ENCODE results near the gene RNPEPL1. TPM values are rescaled to one million over a fixed set of nuclear protein-coding genes. Genes with fewer than 3 reads are reported as not detected.
A peak's percentile ranks its signal among the peaks of the same experiment; 100 is the strongest.

The RNPEPL1 gene
- total and polyA plus RNA-seq, 2 experiments from 2014 or later: 6.0 to 21.0 TPM

- Histone ChIP-seq H3K36me3 (ENCODE audit: insufficient read depth) (no peaks in the 10 kb centered on the region), H3K9me2 (ENCODE audit: insufficient read depth) (no peaks in the 10 kb centered on the region), H3K27ac (ENCODE audit: low read depth) (no peak overlapping the region), H3K79me2 (replicated peaks; ENCODE audit: insufficient read depth) (peaks cover 40% of the 10 kb centered on the region), H3K27me3 (ENCODE audit: insufficient read depth) (no peaks in the 10 kb centered on the region), H3F3A (replicated peaks; ENCODE audit: low read depth) (0 out of 2 replicates have a peak, but pooled peaks cover 2% of the 10 kb centered on the region), H3K4me2 (no peak overlapping the region), H3K4me1 (ENCODE audit: insufficient read depth) (peaks cover 4% of the 10 kb centered on the region), H2AFZ (no peak overlapping the region), H4K20me1 (replicated peaks; ENCODE audit: insufficient read depth) (peaks cover 20% of the 10 kb centered on the region), H3K4me3 (no peak overlapping the region)
- peak overlapping the region; percentile 60; the same call in 1 of the 2 replicates for H3K27ac Mint-ChIP-seq
- peaks cover 17% of the 10 kb centered on the region for H3K27me3 Mint-ChIP-seq (ENCODE audit: insufficient read depth, low read depth, poor library complexity)
- H3K4me1 Mint-ChIP-seq: peaks cover 23% of the 10 kb centered on the region
- H3K4me3 Mint-ChIP-seq: no peak overlapping the region; the same call in 2 of the 3 replicates
- DNase-seq (ENCODE audit: low spot score) (peak; percentile 76), ATAC-seq (peak; percentile 81)
- peaks cover 3% of the 10 kb centered on the region; the same call in 2 of the 3 replicates for H3K36me3 Mint-ChIP-seq (ENCODE audit: low read depth)
- H3K9me3 Mint-ChIP-seq: no peaks in the 10 kb centered on the region
- peak; percentile 60 to 74 for TF ChIP-seq CTCF (conservative IDR thresholded peaks at IDR 0.05; ENCODE audit: low read depth in 2 of 2)
- TF ChIP-seq, protein P1, sequence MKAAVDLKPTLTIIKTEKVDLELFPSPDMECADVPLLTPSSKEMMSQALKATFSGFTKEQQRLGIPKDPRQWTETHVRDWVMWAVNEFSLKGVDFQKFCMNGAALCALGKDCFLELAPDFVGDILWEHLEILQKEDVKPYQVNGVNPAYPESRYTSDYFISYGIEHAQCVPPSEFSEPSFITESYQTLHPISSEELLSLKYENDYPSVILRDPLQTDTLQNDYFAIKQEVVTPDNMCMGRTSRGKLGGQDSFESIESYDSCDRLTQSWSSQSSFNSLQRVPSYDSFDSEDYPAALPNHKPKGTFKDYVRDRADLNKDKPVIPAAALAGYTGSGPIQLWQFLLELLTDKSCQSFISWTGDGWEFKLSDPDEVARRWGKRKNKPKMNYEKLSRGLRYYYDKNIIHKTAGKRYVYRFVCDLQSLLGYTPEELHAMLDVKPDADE (IDR thresholded peaks at IDR 0.05): no peak
Observed at GRCh38 chr2:240579771-240580614, 11.7 kb downstream of the RNPEPL1 start.

- Mint-ChIP-seq H3K27ac (no peak overlapping the region), H3K27me3 (ENCODE audit: insufficient read depth, low read depth, poor library complexity) (peaks cover 19% of the 10 kb centered on the region), H3K4me1 (peaks cover 25% of the 10 kb centered on the region), H3K9me3 (no peaks in the 10 kb centered on the region), H3K4me3 (no peak overlapping the region), H3K36me3 (ENCODE audit: low read depth) (peaks cover 3% of the 10 kb centered on the region; the same call in 2 of the 3 replicates)
- Histone ChIP-seq H3F3A (replicated peaks; ENCODE audit: low read depth) (0 out of 2 replicates have a peak, but pooled peaks cover 2% of the 10 kb centered on the region), H3K27ac (ENCODE audit: low read depth) (no peak overlapping the region), H4K20me1 (replicated peaks; ENCODE audit: insufficient read depth) (peaks cover 25% of the 10 kb centered on the region), H3K27me3 (ENCODE audit: insufficient read depth) (no peaks in the 10 kb centered on the region), H3K4me2 (no peak overlapping the region), H3K36me3 (ENCODE audit: insufficient read depth) (no peaks in the 10 kb centered on the region), H2AFZ (no peak overlapping the region), H3K79me2 (replicated peaks; ENCODE audit: insufficient read depth) (peaks cover 51% of the 10 kb centered on the region), H3K4me3 (no peak overlapping the region), H3K9me2 (ENCODE audit: insufficient read depth) (no peaks in the 10 kb centered on the region), H3K4me1 (ENCODE audit: insufficient read depth) (peaks cover 10% of the 10 kb centered on the region)
- DNase-seq (ENCODE audit: low spot score): no peak
- ATAC-seq: no peak
- TF ChIP-seq ZNF114 (CRISPR knock-in tag; IDR thresholded peaks at IDR 0.05): no peak
- no peak for TF ChIP-seq NANOG (IDR thresholded peaks at IDR 0.05; ENCODE audit: borderline replicate concordance)
- TF ChIP-seq CREB1 (CRISPR knock-in tag; IDR thresholded peaks at IDR 0.05; ENCODE audit: low read depth): no peak
- TF ChIP-seq STAT1 (IDR thresholded peaks at IDR 0.05; ENCODE audit: unreplicated experiment): no peak
- TF ChIP-seq EZH2phosphoT487 (IDR thresholded peaks at IDR 0.05; ENCODE audit: unreplicated experiment): no peak
- TF ChIP-seq, protein P2, sequence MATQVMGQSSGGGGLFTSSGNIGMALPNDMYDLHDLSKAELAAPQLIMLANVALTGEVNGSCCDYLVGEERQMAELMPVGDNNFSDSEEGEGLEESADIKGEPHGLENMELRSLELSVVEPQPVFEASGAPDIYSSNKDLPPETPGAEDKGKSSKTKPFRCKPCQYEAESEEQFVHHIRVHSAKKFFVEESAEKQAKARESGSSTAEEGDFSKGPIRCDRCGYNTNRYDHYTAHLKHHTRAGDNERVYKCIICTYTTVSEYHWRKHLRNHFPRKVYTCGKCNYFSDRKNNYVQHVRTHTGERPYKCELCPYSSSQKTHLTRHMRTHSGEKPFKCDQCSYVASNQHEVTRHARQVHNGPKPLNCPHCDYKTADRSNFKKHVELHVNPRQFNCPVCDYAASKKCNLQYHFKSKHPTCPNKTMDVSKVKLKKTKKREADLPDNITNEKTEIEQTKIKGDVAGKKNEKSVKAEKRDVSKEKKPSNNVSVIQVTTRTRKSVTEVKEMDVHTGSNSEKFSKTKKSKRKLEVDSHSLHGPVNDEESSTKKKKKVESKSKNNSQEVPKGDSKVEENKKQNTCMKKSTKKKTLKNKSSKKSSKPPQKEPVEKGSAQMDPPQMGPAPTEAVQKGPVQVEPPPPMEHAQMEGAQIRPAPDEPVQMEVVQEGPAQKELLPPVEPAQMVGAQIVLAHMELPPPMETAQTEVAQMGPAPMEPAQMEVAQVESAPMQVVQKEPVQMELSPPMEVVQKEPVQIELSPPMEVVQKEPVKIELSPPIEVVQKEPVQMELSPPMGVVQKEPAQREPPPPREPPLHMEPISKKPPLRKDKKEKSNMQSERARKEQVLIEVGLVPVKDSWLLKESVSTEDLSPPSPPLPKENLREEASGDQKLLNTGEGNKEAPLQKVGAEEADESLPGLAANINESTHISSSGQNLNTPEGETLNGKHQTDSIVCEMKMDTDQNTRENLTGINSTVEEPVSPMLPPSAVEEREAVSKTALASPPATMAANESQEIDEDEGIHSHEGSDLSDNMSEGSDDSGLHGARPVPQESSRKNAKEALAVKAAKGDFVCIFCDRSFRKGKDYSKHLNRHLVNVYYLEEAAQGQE (IDR thresholded peaks at IDR 0.05; ENCODE audit: unreplicated experiment): no peak
- TF ChIP-seq CTCF (conservative IDR thresholded peaks at IDR 0.05; ENCODE audit: low read depth in 2 of 2): no peak
- no peak for TF ChIP-seq POLR2AphosphoS5 (IDR thresholded peaks at IDR 0.05; ENCODE audit: low read depth)
- no peak for TF ChIP-seq EZH2 (IDR thresholded peaks at IDR 0.05; ENCODE audit: low read depth, unreplicated experiment)
- TF ChIP-seq ZNF331 (CRISPR knock-in tag; IDR thresholded peaks at IDR 0.05; ENCODE audit: low read depth): no peak
- TF ChIP-seq, protein P1 (IDR thresholded peaks at IDR 0.05): no peak
- TF ChIP-seq JUNB (IDR thresholded peaks at IDR 0.05; ENCODE audit: unreplicated experiment): no peak
Observed at GRCh38 chr2:240581811-240582210, 13.5 kb downstream of the RNPEPL1 start.
